T-cell (primary cell): ENCODE data around the gene PTK6. TPM values are rescaled to one million over a fixed set of nuclear protein-coding genes. Genes with fewer than 3 reads are reported as not detected.
A peak's percentile ranks its signal among the peaks of the same experiment; 100 is the strongest.

Experiments used
- ATAC-seq, 4 experiments: fragments of 200-7000 bp in 3 of 4; fragments of 150-1000 bp in 1 of 4; cut with Tn5 transposase; replicated peaks in 1 of 4; 1 replicate in 3 of 4; 2 replicates in 1 of 4; pipeline ENCODE4 v1.10.0; 2021; ENCODE audit warnings: moderate library complexity in 3 of 4, mild to moderate bottlenecking in 2 of 4, moderate number of reproducible peaks in 1 of 4
- CTCF ChIA-PET, 2 donors: fragments of 300-600 bp; sonication (Branson Sonifier 250); formaldehyde crosslinking; loops; one replicate each; lab custom pipeline; 2022; ENCODE audit warnings: antibody characterized with exemption in 2 of 2; lab: Charles Lee
- POLR2A ChIA-PET, 2 donors: fragments of 300-600 bp; sonication (Branson Sonifier 250); formaldehyde crosslinking; loops; one replicate each; lab custom pipeline; 2022; ENCODE audit warnings: antibody characterized with exemption in 2 of 2; lab: Charles Lee
- DNase-seq, 35 experiments: peaks; one replicate each; pipeline versions ENCODE4 v3.0.0 to v3.0.0-alpha.2; 2013 to 2023
- H3K27ac ChIP-seq: one replicate; pipeline ENCODE4 v1.5.1; 2013; ENCODE audit warnings: low read length
- H3K27me3 ChIP-seq, 2 experiments: replicated peaks in 1 of 2; 1 replicate in 1 of 2; 2 replicates in 1 of 2; pipeline versions ENCODE4 v1.6.1 to v1.7.0; 2013; ENCODE audit warnings: low read length in 1 of 2, mixed read lengths in 1 of 2; ENCODE audit not compliant: control insufficient read depth in 2 of 2, insufficient read depth in 2 of 2; ENCODE audit errors: extremely low read depth in 1 of 2
- H3K36me3 ChIP-seq, 2 donors: 1 replicate in 1 of 2; 2 replicates in 1 of 2; pipeline versions ENCODE4 v1.6.1 to v1.7.0; 2013; ENCODE audit warnings: low read length in 1 of 2; ENCODE audit not compliant: control insufficient read depth in 2 of 2, insufficient read depth in 1 of 2; ENCODE audit errors: extremely low read depth in 1 of 2
- H3K4me1 ChIP-seq, 2 experiments: 1 replicate in 1 of 2; 2 replicates in 1 of 2; pipeline versions ENCODE4 v1.6.1 to v1.7.0; 2013; ENCODE audit warnings: low read length in 2 of 2, mixed read lengths in 1 of 2; ENCODE audit not compliant: insufficient read depth in 2 of 2, control insufficient read depth in 1 of 2; ENCODE audit errors: extremely low read depth in 1 of 2
- H3K4me3 ChIP-seq, 2 donors: 1 replicate in 1 of 2; 2 replicates in 1 of 2; pipeline versions ENCODE4 v1.5.1 to v1.7.0; 2013; ENCODE audit warnings: mild to moderate bottlenecking in 2 of 2, low read length in 1 of 2, moderate library complexity in 1 of 2; ENCODE audit not compliant: control insufficient read depth in 1 of 2; ENCODE audit errors: extremely low read depth in 1 of 2
- H3K9me3 ChIP-seq: 2 replicates; pipeline ENCODE4 v1.7.0; 2013
- H3K27ac Mint-ChIP-seq, 2 donors: one replicate each; pipeline ENCODE4 v1.8.0; 2020 to 2021; ENCODE audit warnings: mild to moderate bottlenecking in 2 of 2, mixed read lengths in 2 of 2
- H3K27me3 Mint-ChIP-seq, 2 donors: one replicate each; pipeline ENCODE4 v1.8.0; 2021 to 2022; ENCODE audit warnings: mixed read lengths in 2 of 2
- H3K36me3 Mint-ChIP-seq: one replicate; pipeline ENCODE4 v1.8.0; 2021; ENCODE audit warnings: mixed read lengths
- H3K4me1 Mint-ChIP-seq, 3 donors: one replicate each; pipeline ENCODE4 v1.8.0; 2020 to 2022; ENCODE audit warnings: mixed read lengths in 3 of 3, mild to moderate bottlenecking in 1 of 3
- H3K4me3 Mint-ChIP-seq, 3 donors: one replicate each; pipeline ENCODE4 v1.8.0; 2020 to 2022; ENCODE audit warnings: mild to moderate bottlenecking in 3 of 3, mixed read lengths in 3 of 3, moderate library complexity in 3 of 3
- H3K9me3 Mint-ChIP-seq, 3 donors: one replicate each; pipeline ENCODE4 v1.8.0; 2020 to 2022; ENCODE audit warnings: mixed read lengths in 3 of 3
- WGBS: methylation state at CpG from one replicate; pipeline ENCODE4 v1.1.5; 2013; ENCODE audit warnings: missing lambda C conversion rate; ENCODE audit not compliant: insufficient coverage; 5-methylcytosine and 5-hydroxymethylcytosine counted together
- total RNA-seq, 35 experiments: library from RNA in 6 of 35; stranded (reverse) in 6 of 35; fragments of 120-200 nt in 1 of 35; gene quantifications; one replicate each; pipeline versions ENCODE4 v1.2.1 to v1.2.4 and lab custom pipeline; 2013 to 2026

The PTK6 gene
- total RNA-seq, 5 donors from 2014 or later (not counting 1 experiment from before 2014, with no cell fraction given), result 0.15 to 0.47 (median 0.23) TPM

- WGBS, result 49% methylated on average over 3 of the region's 7 CpGs
- Histone ChIP-seq H3K9me3 (no peaks in the 10 kb centered on the region), H3K27me3 (peaks cover 0 to 75% of the 10 kb centered on the region in 2 experiments), H3K4me1 (peaks cover 0 to 9% of the 10 kb centered on the region in 2 experiments), H3K36me3 (no peaks in the 10 kb centered on the region), H3K27ac (no peak overlapping the region), H3K4me3 (no peak overlapping the region)
- ChIA-PET POLR2A (no interaction called here), CTCF (no interaction called here)
- peaks cover 3 to 10% (median 10%) of the 10 kb centered on the region in 3 donors for H3K9me3 Mint-ChIP-seq
- ATAC-seq, result no peak
- H3K27ac Mint-ChIP-seq, result no peak overlapping the region
- H3K4me3 Mint-ChIP-seq, result no peak overlapping the region
- no peak for DNase-seq
- H3K4me1 Mint-ChIP-seq, result peaks cover 0 to 9% (median 0%) of the 10 kb centered on the region in 3 donors
- H3K27me3 Mint-ChIP-seq, result peaks cover 17 to 29% of the 10 kb centered on the region in 2 donors
- H3K36me3 Mint-ChIP-seq, result peaks cover 5% of the 10 kb centered on the region
Observed at GRCh38 chr20:63503524-63503923, 33.7 kb downstream of the PTK6 start.

GRCh38 chr20:63502671-63503172 lies 34.5 kb downstream of the PTK6 start:
- WGBS, result 85% methylated on average over 14 of the region's 15 CpGs
- Histone ChIP-seq H3K4me1 (peaks cover 0 to 17% of the 10 kb centered on the region in 2 experiments), H3K9me3 (no peaks in the 10 kb centered on the region), H3K36me3 (no peaks in the 10 kb centered on the region), H3K4me3 (no peak overlapping the region), H3K27ac (no peak overlapping the region), H3K27me3 (peaks cover 0 to 76% of the 10 kb centered on the region in 2 experiments)
- ATAC-seq (no peak), DNase-seq (no peak)
- Mint-ChIP-seq H3K27ac (no peak overlapping the region), H3K4me3 (no peak overlapping the region), H3K36me3 (peaks cover 5% of the 10 kb centered on the region), H3K9me3 (peaks cover 3 to 10% (median 10%) of the 10 kb centered on the region in 3 donors), H3K27me3 (peaks cover 11 to 24% of the 10 kb centered on the region in 2 donors), H3K4me1 (peaks cover 0 to 4% (median 0%) of the 10 kb centered on the region in 3 donors)
- ChIA-PET CTCF (no interaction called here), POLR2A (no interaction called here)

DNA sequence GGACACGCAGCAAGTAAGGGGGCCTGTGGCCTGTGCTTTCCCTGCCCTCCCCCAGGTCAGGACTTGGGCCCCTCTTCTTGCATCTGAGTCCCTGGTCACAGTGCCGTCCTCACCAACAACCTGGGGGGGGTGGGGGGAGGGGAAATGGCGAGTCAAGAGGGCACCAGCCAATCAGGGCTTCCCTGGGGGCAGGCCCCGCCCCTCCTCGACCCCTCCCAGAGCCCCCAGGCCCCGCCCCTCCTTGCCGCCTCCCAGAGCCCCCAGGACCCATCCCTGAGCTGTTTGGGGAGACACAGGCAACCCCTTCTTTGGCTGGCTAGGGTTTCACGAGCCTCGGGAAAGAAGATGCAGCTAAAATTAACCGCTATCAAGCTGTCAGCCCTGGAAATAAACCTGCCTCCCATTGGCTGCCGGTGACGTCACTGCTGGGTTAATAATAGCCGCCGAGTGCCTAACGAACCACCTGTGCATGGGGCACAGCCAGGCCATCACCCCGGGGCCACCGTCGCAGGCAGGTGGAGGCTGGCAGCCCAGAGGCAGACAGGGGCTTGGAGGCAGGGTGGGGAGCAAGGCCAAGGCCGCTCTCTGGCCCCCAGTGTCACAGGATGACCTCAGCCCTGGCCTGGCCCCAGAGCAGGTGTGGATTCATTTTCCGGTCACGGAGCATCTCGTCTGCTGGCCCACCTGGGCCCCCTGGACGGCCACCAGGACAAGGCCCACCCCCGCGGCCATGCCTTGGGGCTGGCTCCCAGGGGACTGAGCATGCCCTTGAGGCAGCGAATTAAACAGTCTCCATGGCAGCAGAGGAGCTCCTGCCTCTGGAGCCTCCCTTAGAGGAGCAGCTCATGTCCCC lies 35.1 kb downstream of the PTK6 start:
- no peak overlapping the region for H3K27ac Mint-ChIP-seq
- peaks cover 0 to 3% (median 0%) of the 10 kb centered on the region in 3 donors for H3K4me1 Mint-ChIP-seq
- WGBS, result 57% methylated on average over 21 of the region's 26 CpGs
- ATAC-seq (no peak), DNase-seq (no peak)
- peaks cover 11 to 26% of the 10 kb centered on the region in 2 donors for H3K27me3 Mint-ChIP-seq
- H3K9me3 Mint-ChIP-seq, result peaks cover 3 to 10% (median 10%) of the 10 kb centered on the region in 3 donors
- H3K36me3 Mint-ChIP-seq, result peaks cover 5% of the 10 kb centered on the region
- Histone ChIP-seq H3K4me1 (peaks cover 0 to 18% of the 10 kb centered on the region in 2 experiments), H3K27me3 (peaks cover 0 to 78% of the 10 kb centered on the region in 2 experiments), H3K9me3 (no peaks in the 10 kb centered on the region), H3K4me3 (no peak overlapping the region), H3K36me3 (no peaks in the 10 kb centered on the region), H3K27ac (no peak overlapping the region)
- no peak overlapping the region for H3K4me3 Mint-ChIP-seq
- POLR2A ChIA-PET, result no interaction called here
- CTCF ChIA-PET, result no interaction called here

DNA sequence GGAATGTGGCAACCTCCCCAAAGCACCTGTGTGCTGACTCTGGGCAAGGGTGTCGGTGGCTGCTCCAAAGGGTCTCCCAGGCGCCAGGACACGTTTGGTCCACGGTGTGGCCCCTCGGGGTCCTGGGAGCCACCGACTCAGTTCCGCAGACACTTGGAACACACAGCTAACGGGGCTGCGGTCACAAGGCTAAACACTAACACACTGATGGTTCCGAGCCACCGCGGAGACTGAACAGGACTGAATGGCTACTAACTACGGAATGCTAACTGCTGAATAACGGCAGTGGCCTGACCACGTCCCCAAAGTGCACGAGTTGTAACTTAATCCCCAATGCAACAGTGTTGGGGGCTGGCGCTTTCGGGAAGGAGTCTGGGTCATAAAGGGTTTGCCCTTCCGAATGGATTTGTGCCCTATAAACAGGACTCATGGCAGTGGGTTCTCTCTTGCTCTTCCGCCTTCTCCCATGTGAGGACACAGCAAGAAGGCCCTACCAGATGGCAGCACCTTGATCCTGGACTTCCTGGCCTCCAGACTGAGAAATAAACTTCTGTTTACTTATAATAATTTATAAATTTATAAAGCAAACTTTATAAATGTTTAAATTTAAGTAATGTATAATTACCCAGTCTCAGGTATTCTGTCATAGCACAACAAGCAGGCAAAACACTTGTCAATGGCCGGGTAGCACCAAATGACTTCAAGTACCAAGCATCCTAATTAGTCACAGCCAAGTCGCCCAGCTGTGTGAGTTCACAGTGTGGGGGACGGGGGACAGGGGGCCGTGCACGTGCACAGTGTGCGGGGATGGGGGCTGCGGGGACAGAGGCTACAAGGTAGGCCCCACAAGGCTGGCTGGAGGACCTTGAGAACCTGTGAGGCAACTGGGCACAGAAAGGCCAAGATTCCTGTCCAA lies 36.0 kb downstream of the PTK6 start:
- Mint-ChIP-seq H3K36me3 (peaks cover 5% of the 10 kb centered on the region), H3K9me3 (peaks cover 3 to 10% (median 10%) of the 10 kb centered on the region in 3 donors), H3K4me1 (peaks cover 0 to 7% (median 4%) of the 10 kb centered on the region in 3 donors), H3K27me3 (peaks cover 7 to 26% of the 10 kb centered on the region in 2 donors), H3K27ac (no peak overlapping the region), H3K4me3 (peak overlapping the region in 2 of 3 donors; percentile 39 to 42)
- Histone ChIP-seq H3K4me3 (no peak overlapping the region), H3K9me3 (no peaks in the 10 kb centered on the region), H3K27ac (no peak overlapping the region), H3K36me3 (no peaks in the 10 kb centered on the region), H3K4me1 (peaks cover 0 to 25% of the 10 kb centered on the region in 2 experiments), H3K27me3 (peaks cover 0 to 79% of the 10 kb centered on the region in 2 experiments)
- ChIA-PET CTCF (interaction anchor here in 1 of 2 donors (0.6 kb wide), 1 partner anchor 13 kb away, joined by 6 read pairs; no protein-coding TSS in a partner anchor), POLR2A (no interaction called here)
- no peak for DNase-seq
- no peak for ATAC-seq
- WGBS, result 84% methylated on average over 25 of the region's 27 CpGs

DNA sequence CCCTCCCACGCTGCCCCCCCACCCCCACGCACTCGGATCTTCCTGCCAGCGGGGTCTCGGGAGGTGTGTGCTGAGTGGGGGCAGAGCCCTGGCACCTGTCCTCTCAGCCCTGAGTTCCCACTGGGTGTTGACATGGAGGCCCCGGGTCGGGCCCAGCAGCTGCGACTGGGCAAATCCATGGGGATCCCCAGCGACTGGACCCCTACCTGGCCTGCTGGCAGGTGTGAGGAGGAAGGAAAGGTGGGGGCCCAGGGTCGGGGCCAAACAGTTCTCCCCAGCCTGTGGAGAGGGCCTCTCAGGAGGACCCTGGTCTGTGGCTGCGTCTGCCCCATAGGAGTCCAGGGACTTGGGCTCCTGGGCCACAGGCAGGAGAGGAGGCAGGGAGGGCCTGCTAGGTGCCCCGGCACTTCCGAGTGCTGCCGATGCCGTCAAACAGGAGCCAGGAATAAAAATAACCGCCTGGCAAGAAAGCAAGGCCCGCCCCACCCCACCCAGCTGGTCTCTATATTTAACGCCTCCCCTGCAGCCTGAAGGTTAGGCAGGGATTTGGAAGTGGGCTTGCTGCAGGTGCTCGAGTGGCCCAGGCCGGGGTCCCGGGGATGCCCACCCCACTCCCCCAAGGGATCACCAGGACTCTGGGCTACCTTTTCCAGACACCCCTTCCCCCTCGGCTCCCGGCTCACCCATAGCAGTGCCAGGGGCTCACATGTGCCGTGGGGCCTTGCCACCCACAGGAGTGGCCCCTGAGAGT lies 36.9 kb downstream of the PTK6 start:
- peaks cover 3 to 10% (median 10%) of the 10 kb centered on the region in 3 donors for H3K9me3 Mint-ChIP-seq
- no peaks in the 10 kb centered on the region for H3K36me3 ChIP-seq
- peaks cover 0 to 80% of the 10 kb centered on the region in 2 experiments for H3K27me3 ChIP-seq
- WGBS, result 89% methylated on average over 11 of the region's 24 CpGs
- no peak overlapping the region for H3K27ac ChIP-seq
- peak overlapping the region in 1 of 3 donors; percentile 42 for H3K4me3 Mint-ChIP-seq
- H3K27ac Mint-ChIP-seq, result no peak overlapping the region
- peaks cover 5% of the 10 kb centered on the region for H3K36me3 Mint-ChIP-seq
- H3K4me1 ChIP-seq, result peaks cover 0 to 29% of the 10 kb centered on the region in 2 experiments
- no peak overlapping the region for H3K4me3 ChIP-seq
- no peaks in the 10 kb centered on the region for H3K9me3 ChIP-seq
- DNase-seq (no peak), ATAC-seq (no peak)
- ChIA-PET CTCF (interaction anchor here in 1 of 2 donors (0.6 kb wide), 1 partner anchor 12 kb away, joined by 6 read pairs; no protein-coding TSS in a partner anchor), POLR2A (no interaction called here)
- peaks cover 0 to 8% (median 4%) of the 10 kb centered on the region in 3 donors for H3K4me1 Mint-ChIP-seq
- H3K27me3 Mint-ChIP-seq, result peaks cover 7 to 26% of the 10 kb centered on the region in 2 donors
